ENCODE results near the gene TRIP6. TPM values are rescaled to one million over a fixed set of nuclear protein-coding genes. Genes with fewer than 3 reads are reported as not detected.

TRIP6 gene
- total RNA-seq, 1 donor from 2014 or later = 14.9 TPM

DNA sequence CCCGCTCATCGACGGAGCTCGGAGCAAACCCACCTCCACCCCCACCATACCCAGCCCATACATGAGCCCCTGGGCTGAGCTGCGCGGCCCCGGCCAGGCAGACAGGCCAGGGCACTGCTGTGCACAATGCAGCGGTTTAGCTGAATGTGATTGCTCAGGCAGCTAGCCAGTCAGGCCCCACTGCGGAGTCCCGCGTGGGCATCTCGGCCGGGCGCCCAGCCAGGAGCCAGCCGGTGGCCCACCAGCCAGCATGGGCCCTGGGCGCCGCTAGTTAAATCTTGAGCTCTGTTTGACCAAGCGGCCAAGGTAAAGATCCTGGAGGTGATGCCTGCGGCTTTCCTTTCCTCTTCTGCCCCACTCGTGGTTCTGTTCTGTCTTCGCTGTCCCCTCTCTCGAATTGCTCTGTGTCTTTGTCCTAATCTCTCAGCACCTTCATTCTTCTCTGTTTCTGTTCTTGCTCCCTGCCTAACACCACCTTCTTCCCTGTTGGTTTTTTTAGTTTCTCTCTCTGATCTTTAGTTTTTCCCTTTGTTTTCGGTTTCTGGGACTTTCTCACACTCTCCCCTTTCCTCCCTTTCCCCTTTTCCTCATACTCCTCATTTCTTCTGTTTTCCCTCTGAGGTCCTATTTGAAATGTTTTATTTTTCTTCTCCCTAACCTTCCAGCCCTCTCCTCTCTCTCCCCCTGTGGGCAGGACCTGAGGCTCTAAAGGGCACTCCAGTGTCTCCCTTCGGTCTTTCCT, 15.8 kb downstream of the TRIP6 start:
- Histone ChIP-seq H3K79me2 (ENCODE audit: low read depth) (peaks cover 66% of the 10 kb centered on the region), H3K9ac (no peak overlapping the region), H4K20me1 (ENCODE audit: low read depth) (peaks cover 91% of the 10 kb centered on the region), H2AFZ (replicated peaks) (no peak overlapping the region), H3K4me1 (peaks cover 17% of the 10 kb centered on the region), H3K27ac (no peak overlapping the region), H3K4me3 (no peak overlapping the region), H3K4me2 (no peak overlapping the region), H3K27me3 (no peaks in the 10 kb centered on the region), H3K36me3 (peaks cover 5% of the 10 kb centered on the region), H3K9me3 (ENCODE audit: low read depth) (no peaks in the 10 kb centered on the region), H3F3A (ENCODE audit: low read depth) (peaks cover 62% of the 10 kb centered on the region)
- H3K27me3 Mint-ChIP-seq (ENCODE audit: insufficient read depth, low read depth) = peaks cover 15% of the 10 kb centered on the region
- no peak overlapping the region for H3K4me3 Mint-ChIP-seq
- peaks cover 65% of the 10 kb centered on the region for H3K36me3 Mint-ChIP-seq
- TF ChIP-seq EZH2phosphoT487 (IDR thresholded peaks at IDR 0.05) (no peak), EZH2 (IDR thresholded peaks at IDR 0.05) (no peak)
- TF ChIP-seq, protein P1, sequence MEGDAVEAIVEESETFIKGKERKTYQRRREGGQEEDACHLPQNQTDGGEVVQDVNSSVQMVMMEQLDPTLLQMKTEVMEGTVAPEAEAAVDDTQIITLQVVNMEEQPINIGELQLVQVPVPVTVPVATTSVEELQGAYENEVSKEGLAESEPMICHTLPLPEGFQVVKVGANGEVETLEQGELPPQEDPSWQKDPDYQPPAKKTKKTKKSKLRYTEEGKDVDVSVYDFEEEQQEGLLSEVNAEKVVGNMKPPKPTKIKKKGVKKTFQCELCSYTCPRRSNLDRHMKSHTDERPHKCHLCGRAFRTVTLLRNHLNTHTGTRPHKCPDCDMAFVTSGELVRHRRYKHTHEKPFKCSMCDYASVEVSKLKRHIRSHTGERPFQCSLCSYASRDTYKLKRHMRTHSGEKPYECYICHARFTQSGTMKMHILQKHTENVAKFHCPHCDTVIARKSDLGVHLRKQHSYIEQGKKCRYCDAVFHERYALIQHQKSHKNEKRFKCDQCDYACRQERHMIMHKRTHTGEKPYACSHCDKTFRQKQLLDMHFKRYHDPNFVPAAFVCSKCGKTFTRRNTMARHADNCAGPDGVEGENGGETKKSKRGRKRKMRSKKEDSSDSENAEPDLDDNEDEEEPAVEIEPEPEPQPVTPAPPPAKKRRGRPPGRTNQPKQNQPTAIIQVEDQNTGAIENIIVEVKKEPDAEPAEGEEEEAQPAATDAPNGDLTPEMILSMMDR (IDR thresholded peaks at IDR 0.05) = no peak
- H3K4me1 Mint-ChIP-seq = peaks cover 27% of the 10 kb centered on the region
- DNase-seq (ENCODE audit: low spot score) = no peak
- H3K9me3 Mint-ChIP-seq = no peaks in the 10 kb centered on the region
- H3K27ac Mint-ChIP-seq = no peak overlapping the region

DNA sequence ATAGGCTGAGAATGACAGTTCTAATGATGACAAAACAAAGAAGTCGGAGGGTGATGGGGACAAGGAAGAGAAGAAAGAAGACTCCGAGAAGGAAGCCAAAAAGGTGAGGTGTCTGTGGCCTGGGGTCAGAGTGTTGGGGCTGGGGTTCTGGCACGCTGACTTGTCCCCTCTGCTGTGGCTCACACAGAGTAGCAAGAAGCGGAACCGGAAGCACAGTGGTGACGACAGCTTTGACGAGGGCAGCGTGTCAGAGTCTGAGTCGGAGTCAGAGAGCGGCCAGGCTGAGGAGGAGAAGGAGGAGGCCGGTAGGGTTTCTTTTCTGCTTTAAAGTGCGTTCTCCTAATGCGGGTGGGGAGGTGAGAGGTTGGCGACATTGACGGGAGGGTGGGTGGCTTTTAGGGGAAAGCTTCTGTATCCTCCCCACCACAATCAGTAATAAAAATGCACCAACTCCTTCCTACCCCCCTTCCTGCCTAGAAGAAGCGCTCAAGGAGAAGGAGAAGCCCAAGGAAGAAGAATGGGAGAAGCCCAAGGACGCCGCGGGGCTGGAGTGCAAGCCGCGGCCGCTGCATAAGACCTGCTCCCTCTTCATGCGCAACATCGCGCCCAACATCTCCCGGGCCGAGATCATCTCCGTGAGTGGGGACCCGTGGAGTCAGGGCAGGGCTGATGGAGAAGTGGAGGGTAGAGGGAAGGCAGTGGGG, 17.7 kb downstream of the TRIP6 start:
- H3K27me3 Mint-ChIP-seq (ENCODE audit: insufficient read depth, low read depth) = peaks cover 15% of the 10 kb centered on the region
- no peak overlapping the region for H3K27ac ChIP-seq
- peaks cover 5% of the 10 kb centered on the region for H3K36me3 ChIP-seq
- no peaks in the 10 kb centered on the region for H3K9me3 Mint-ChIP-seq
- H3K79me2 ChIP-seq (ENCODE audit: low read depth) = peaks cover 58% of the 10 kb centered on the region
- no peak for TF ChIP-seq EZH2phosphoT487 (IDR thresholded peaks at IDR 0.05)
- no peak for TF ChIP-seq EZH2 (IDR thresholded peaks at IDR 0.05)
- H4K20me1 ChIP-seq (ENCODE audit: low read depth) = peaks cover 84% of the 10 kb centered on the region
- no peaks in the 10 kb centered on the region for H3K27me3 ChIP-seq
- peaks cover 21% of the 10 kb centered on the region for H3K4me1 Mint-ChIP-seq
- no peak overlapping the region for H3K4me3 ChIP-seq
- DNase-seq (ENCODE audit: low spot score) = no peak
- no peak overlapping the region for H3K4me2 ChIP-seq
- no peaks in the 10 kb centered on the region for H3K9me3 ChIP-seq (ENCODE audit: low read depth)
- peaks cover 10% of the 10 kb centered on the region for H3K4me1 ChIP-seq
- no peak overlapping the region for H3K27ac Mint-ChIP-seq
- H2AFZ ChIP-seq (replicated peaks) = no peak overlapping the region
- no peak overlapping the region for H3K4me3 Mint-ChIP-seq
- H3K36me3 Mint-ChIP-seq = peaks cover 62% of the 10 kb centered on the region
- H3F3A ChIP-seq (ENCODE audit: low read depth) = peaks cover 61% of the 10 kb centered on the region
- no peak overlapping the region for H3K9ac ChIP-seq

DNA sequence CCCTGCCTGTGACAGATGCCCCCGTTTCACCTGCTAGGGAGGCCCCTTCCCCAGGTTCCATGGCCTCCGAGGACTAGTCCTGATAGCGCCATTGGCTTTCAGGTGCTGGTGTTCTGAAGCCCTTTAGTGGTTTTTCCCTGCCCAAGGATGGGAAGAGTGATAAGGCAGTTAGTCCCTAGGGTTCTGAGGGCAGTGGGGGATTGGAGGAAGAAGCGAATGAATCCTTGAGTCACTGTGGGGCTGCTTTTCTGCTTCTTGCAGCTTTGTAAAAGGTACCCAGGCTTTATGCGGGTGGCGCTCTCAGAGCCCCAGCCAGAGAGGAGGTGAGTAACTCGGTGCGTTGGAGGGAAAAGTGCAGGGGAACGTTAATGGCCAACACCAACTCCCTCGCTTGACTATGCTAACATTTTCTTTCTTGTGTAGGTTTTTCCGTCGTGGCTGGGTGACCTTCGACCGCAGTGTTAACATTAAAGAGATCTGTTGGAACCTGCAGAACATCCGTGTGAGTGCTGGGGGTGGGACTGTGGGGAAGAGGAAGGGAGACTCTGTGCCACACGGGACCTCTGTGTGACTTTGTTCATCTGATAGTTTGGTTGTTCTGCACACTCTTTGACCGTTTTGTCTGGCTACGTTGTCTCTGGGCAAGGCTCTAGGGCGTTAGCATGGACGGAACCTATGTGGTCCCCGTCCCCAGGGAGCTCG, 18.4 kb downstream of the TRIP6 start:
- no peak for TF ChIP-seq EZH2phosphoT487 (IDR thresholded peaks at IDR 0.05)
- TF ChIP-seq, protein P1 (IDR thresholded peaks at IDR 0.05) = no peak
- TF ChIP-seq EZH2 (IDR thresholded peaks at IDR 0.05) = no peak
- Histone ChIP-seq H3K4me1 (peaks cover 10% of the 10 kb centered on the region), H3K9ac (no peak overlapping the region), H3K4me2 (no peak overlapping the region), H3F3A (ENCODE audit: low read depth) (peaks cover 67% of the 10 kb centered on the region), H3K27ac (no peak overlapping the region), H3K36me3 (peaks cover 5% of the 10 kb centered on the region), H3K4me3 (no peak overlapping the region), H4K20me1 (ENCODE audit: low read depth) (peaks cover 77% of the 10 kb centered on the region), H3K27me3 (no peaks in the 10 kb centered on the region), H3K79me2 (ENCODE audit: low read depth) (peaks cover 51% of the 10 kb centered on the region), H3K9me3 (ENCODE audit: low read depth) (no peaks in the 10 kb centered on the region), H2AFZ (replicated peaks) (no peak overlapping the region)
- Mint-ChIP-seq H3K9me3 (no peaks in the 10 kb centered on the region), H3K27ac (peak overlapping the region; percentile 78), H3K36me3 (peaks cover 57% of the 10 kb centered on the region), H3K27me3 (ENCODE audit: insufficient read depth, low read depth) (peaks cover 14% of the 10 kb centered on the region), H3K4me1 (peaks cover 21% of the 10 kb centered on the region), H3K4me3 (no peak overlapping the region)
- DNase-seq (ENCODE audit: low spot score) = no peak

All from neural progenitor cell (in vitro differentiated cells).